WTC11 (cell line): ENCODE results near the gene PHC1. TPM values are rescaled to one million over a fixed set of nuclear protein-coding genes. Genes with fewer than 3 reads are reported as not detected.
"Not testable (repeated sequence)": the region's sequence is repeated elsewhere in the genome, so short reads cannot be mapped to it uniquely, and the experiment has no call there.

ENCODE experiments used
- ATAC-seq: fragments of 200-7000 bp; cut with Tn5 transposase; 2 replicates; pipeline ENCODE4 v1.10.0; 2021; ENCODE audit warnings: mild to moderate bottlenecking, moderate library complexity
- CTCF ChIA-PET: fragments of 300-600 bp; sonication (Branson Sonifier 250); formaldehyde crosslinking; loops from one replicate; lab custom pipeline; 2021; ENCODE audit warnings: antibody characterized with exemption; lab: Charles Lee
- POLR2A ChIA-PET: fragments of 350-600 bp; sonication (Branson Sonifier 250); formaldehyde crosslinking; loops from one replicate; lab custom pipeline; 2021; ENCODE audit warnings: antibody characterized with exemption; lab: Charles Lee
- DNase-seq: peaks from one replicate; pipeline ENCODE4 v3.0.0; 2021; ENCODE audit warnings: low spot score
- H3K27ac Mint-ChIP-seq: 2 replicates; pipeline ENCODE4 v1.8.0; 2021; ENCODE audit warnings: mixed read lengths
- H3K27me3 Mint-ChIP-seq: 2 replicates; pipeline ENCODE4 v1.8.0; 2021; ENCODE audit warnings: low read depth, mild to moderate bottlenecking, moderate library complexity, mixed read lengths
- H3K36me3 Mint-ChIP-seq: 2 replicates; pipeline ENCODE4 v1.8.0; 2021; ENCODE audit warnings: mixed read lengths
- H3K4me1 Mint-ChIP-seq: 2 replicates; pipeline ENCODE4 v1.8.0; 2022; ENCODE audit warnings: mixed read lengths
- H3K4me3 Mint-ChIP-seq: 2 replicates; pipeline ENCODE4 v1.8.0; 2021; ENCODE audit warnings: mild to moderate bottlenecking, moderate library complexity, mixed read lengths
- H3K9me3 Mint-ChIP-seq: 2 replicates; pipeline ENCODE4 v1.8.0; 2021; ENCODE audit warnings: mixed read lengths
- ATF3 ChIP-seq: sonication (generic); formaldehyde crosslinking; conservative IDR thresholded peaks from 2 replicates; pipeline ENCODE4 v1.8.1; 2022; ENCODE audit warnings: mild to moderate bottlenecking, missing genetic modification reagents
- ATF6 ChIP-seq: sonication (generic); formaldehyde crosslinking; IDR thresholded peaks from 2 replicates; pipeline ENCODE4 v1.8.1; 2023; ENCODE audit warnings: mild to moderate bottlenecking, missing genetic modification reagents
- ERG ChIP-seq: fragments of 250-450 bp; sonication (Bioruptor Pico); IDR thresholded peaks from 2 replicates; pipeline ENCODE4 v1.8.0; 2021; ENCODE audit warnings: mild to moderate bottlenecking
- FOXP4 ChIP-seq: sonication (generic); formaldehyde crosslinking; IDR thresholded peaks from 2 replicates; pipeline ENCODE4 v1.8.0; 2022; ENCODE audit warnings: mild to moderate bottlenecking, missing genetic modification reagents
- HMGXB4 ChIP-seq: sonication (generic); formaldehyde crosslinking; IDR thresholded peaks from 2 replicates; pipeline ENCODE4 v1.8.1; 2023; ENCODE audit warnings: mild to moderate bottlenecking, moderate library complexity, missing genetic modification reagents
- IRF1 ChIP-seq: sonication (generic); formaldehyde crosslinking; IDR thresholded peaks from 2 replicates; pipeline ENCODE4 v1.8.0; 2023; ENCODE audit warnings: missing genetic modification reagents
- MAX ChIP-seq: sonication (generic); formaldehyde crosslinking; IDR thresholded peaks from 2 replicates; pipeline ENCODE4 v1.8.0; 2022; ENCODE audit warnings: mild to moderate bottlenecking, missing genetic modification reagents
- NFATC4 ChIP-seq: fragments of 250-450 bp; sonication (Bioruptor Pico); IDR thresholded peaks from 2 replicates; pipeline ENCODE4 v1.9.0; 2021; ENCODE audit warnings: mild to moderate bottlenecking
- NFYB ChIP-seq: sonication (generic); formaldehyde crosslinking; conservative IDR thresholded peaks from 2 replicates; pipeline ENCODE4 v1.8.0; 2022; ENCODE audit warnings: low read depth, missing genetic modification reagents
- NR1H2 ChIP-seq: sonication (generic); formaldehyde crosslinking; IDR thresholded peaks from 2 replicates; pipeline ENCODE4 v1.9.0; 2021; ENCODE audit warnings: mild to moderate bottlenecking, moderate library complexity, missing genetic modification reagents
- OVOL2 ChIP-seq: fragments of 250-450 bp; sonication (Bioruptor Pico); IDR thresholded peaks from 2 replicates; pipeline ENCODE4 v1.9.0; 2021; ENCODE audit warnings: mild to moderate bottlenecking, borderline replicate concordance
- PREB ChIP-seq: sonication (generic); formaldehyde crosslinking; IDR thresholded peaks from 2 replicates; pipeline ENCODE4 v1.8.1; 2022; ENCODE audit warnings: mild to moderate bottlenecking, missing genetic modification reagents, moderate library complexity, borderline replicate concordance
- SOX15 ChIP-seq: fragments of 250-450 bp; sonication (Bioruptor Pico); IDR thresholded peaks from 2 replicates; pipeline ENCODE4 v1.9.0; 2021; ENCODE audit warnings: mild to moderate bottlenecking
- SP1 ChIP-seq: sonication (generic); formaldehyde crosslinking; conservative IDR thresholded peaks from 2 replicates; pipeline ENCODE4 v1.8.1; 2022; ENCODE audit warnings: missing genetic modification reagents
- TCF7 ChIP-seq: sonication (generic); formaldehyde crosslinking; IDR thresholded peaks from 2 replicates; pipeline ENCODE4 v1.8.0; 2022; ENCODE audit warnings: mild to moderate bottlenecking, low read depth, missing genetic modification reagents, moderate library complexity
- TEAD4 ChIP-seq: sonication (generic); formaldehyde crosslinking; IDR thresholded peaks from 2 replicates; pipeline ENCODE4 v1.8.0; 2022; ENCODE audit warnings: mild to moderate bottlenecking, missing genetic modification reagents
- ZBTB21 ChIP-seq: sonication (generic); formaldehyde crosslinking; IDR thresholded peaks from 2 replicates; pipeline ENCODE4 v1.8.1; 2023; ENCODE audit warnings: mild to moderate bottlenecking, missing genetic modification reagents, borderline replicate concordance
- ZNF263 ChIP-seq: sonication (generic); formaldehyde crosslinking; IDR thresholded peaks from 2 replicates; pipeline ENCODE4 v1.8.1; 2022; ENCODE audit warnings: low read depth, mild to moderate bottlenecking, moderate library complexity, missing genetic modification reagents
- ZNF423 ChIP-seq: fragments of 250-450 bp; sonication (Bioruptor Pico); IDR thresholded peaks from 2 replicates; pipeline ENCODE4 v2.1.2; 2022; ENCODE audit warnings: mild to moderate bottlenecking, moderate library complexity
- ZSCAN18 ChIP-seq: fragments of 250-450 bp; sonication (Bioruptor Pico); IDR thresholded peaks from 2 replicates; pipeline ENCODE4 v2.1.2; 2022; ENCODE audit warnings: mild to moderate bottlenecking, moderate library complexity
- total RNA-seq: library from RNA; stranded (reverse); gene quantifications from 3 replicates; pipeline ENCODE4 v1.2.3, GENCODE V29; 2021

The PHC1 gene
- total RNA-seq, 1 experiment from 2014 or later, result 733 TPM

- H3K36me3 Mint-ChIP-seq, result peaks cover 36% of the 10 kb centered on the region
- H3K27me3 Mint-ChIP-seq, result no peaks in the 10 kb centered on the region
- ATAC-seq (no peak), DNase-seq (no peak)
- no peaks in the 10 kb centered on the region for H3K9me3 Mint-ChIP-seq
- H3K4me3 Mint-ChIP-seq, result no peak overlapping the region
- peaks cover 39% of the 10 kb centered on the region for H3K4me1 Mint-ChIP-seq
- CTCF ChIA-PET, result interaction anchor here (1.0 to 1.9 kb wide), 4 partner anchors 27 to 373 kb away, joined by 3 to 8 read pairs (median 5); no protein-coding TSS in a partner anchor
- no peak for TF ChIP-seq SOX15
- TF ChIP-seq FOXP4 (CRISPR knock-in tag), result no peak
- TF ChIP-seq ERG (CRISPR knock-in tag), result no peak
- TF ChIP-seq PREB (CRISPR knock-in tag), result no peak
- no peak for TF ChIP-seq TCF7 (CRISPR knock-in tag)
- no peak for TF ChIP-seq ZSCAN18 (CRISPR knock-in tag)
- no peak for TF ChIP-seq OVOL2 (CRISPR knock-in tag)
- TF ChIP-seq ZNF423, result no peak
- no peak overlapping the region for H3K27ac Mint-ChIP-seq
- POLR2A ChIA-PET, result interaction anchor here (1.6 kb wide), 1 partner anchor 32 kb away, joined by 5 read pairs; the partner anchor contains the start of gene M6PR
Observed at GRCh38 chr12:8917031-8917430, 2.7 kb downstream of the PHC1 start.

- H3K9me3 Mint-ChIP-seq, result no peaks in the 10 kb centered on the region
- DNase-seq, result no peak
- ATAC-seq, result no peak
- H3K4me3 Mint-ChIP-seq, result no peak overlapping the region
- POLR2A ChIA-PET, result interaction anchor here (1.6 kb wide), 1 partner anchor 31 kb away, joined by 5 read pairs; the partner anchor contains the start of gene M6PR
- H3K36me3 Mint-ChIP-seq, result peaks cover 43% of the 10 kb centered on the region
- CTCF ChIA-PET, result interaction anchor here (1.0 to 1.9 kb wide), 3 partner anchors 57 to 374 kb away, joined by 3 to 8 read pairs (median 4); no protein-coding TSS in a partner anchor
- TF ChIP-seq NFATC4 (CRISPR knock-in tag) (no peak), TCF7 (CRISPR knock-in tag) (no peak), ATF6 (CRISPR knock-in tag) (no peak), ZBTB21 (no peak), MAX (CRISPR knock-in tag) (no peak), SP1 (CRISPR knock-in tag) (no peak), HMGXB4 (CRISPR knock-in tag) (no peak), ATF3 (CRISPR knock-in tag) (no peak), IRF1 (no peak), ZNF263 (CRISPR knock-in tag) (no peak), NFYB (no peak), TEAD4 (no peak), NR1H2 (CRISPR knock-in tag) (no peak)
- H3K27me3 Mint-ChIP-seq, result no peaks in the 10 kb centered on the region
- peaks cover 38% of the 10 kb centered on the region for H3K4me1 Mint-ChIP-seq
- no peak overlapping the region for H3K27ac Mint-ChIP-seq
Observed at GRCh38 chr12:8917751-8918150, 3.4 kb downstream of the PHC1 start.

GRCh38 chr12:8919643-8920042, 5.3 kb downstream of the PHC1 start:
- H3K4me1 Mint-ChIP-seq, result peaks cover 40% of the 10 kb centered on the region
- H3K4me3 Mint-ChIP-seq, result peak overlapping the region; percentile 31; the same call in 1 of the 2 replicates
- H3K27me3 Mint-ChIP-seq, ATAC-seq, DNase-seq, CTCF ChIA-PET, H3K9me3 Mint-ChIP-seq: not testable (repeated sequence)
- POLR2A ChIA-PET, result interaction anchor here (1.3 kb wide), 1 partner anchor 17 kb away, joined by 3 read pairs; no protein-coding TSS in a partner anchor
- peak overlapping the region; percentile 91 for H3K27ac Mint-ChIP-seq
- peaks cover 50% of the 10 kb centered on the region for H3K36me3 Mint-ChIP-seq
